Measurements from ENCODE around the gene EDA. TPM values are rescaled to one million over a fixed set of nuclear protein-coding genes. Genes with fewer than 3 reads are reported as not detected.
"Not testable (repeated sequence)": the region's sequence is repeated elsewhere in the genome, so short reads cannot be mapped to it uniquely, and the experiment has no call there.

Gene EDA
- total and polyA plus RNA-seq, 10 of the 15 experiments (the other 5 are each of a cell fraction or from before 2014, with no cell fraction given), result 0.06 TPM; not detected in 9

DNA sequence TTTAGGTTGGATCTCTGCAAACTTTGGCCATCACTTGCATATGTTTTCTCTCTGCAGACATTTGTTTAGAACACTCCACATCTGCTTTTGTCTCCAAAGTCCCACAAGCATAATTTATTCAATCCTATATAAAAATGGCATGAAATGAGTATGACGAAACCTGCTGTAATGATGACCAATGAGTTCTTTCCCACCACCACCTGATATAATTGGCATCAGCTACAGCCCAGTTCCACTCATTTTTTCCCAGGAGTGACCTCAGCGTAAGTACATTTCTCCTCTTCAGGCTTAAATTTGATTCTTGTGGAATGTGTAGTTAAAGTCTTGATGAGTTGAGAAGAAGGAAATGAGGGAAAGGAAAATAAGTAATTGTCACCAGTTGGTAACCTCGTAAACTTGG is 228.7 kb downstream of the EDA start:
- Histone ChIP-seq H3K9ac (ENCODE audit: control insufficient read depth, insufficient read depth, low read length) (no peak overlapping the region), H3K79me2 (ENCODE audit: control insufficient read depth, insufficient read depth, low read length) (no peaks in the 10 kb centered on the region), H3K4me1 (ENCODE audit: control insufficient read depth, insufficient read depth, low read length) (no peaks in the 10 kb centered on the region), H3K27me3 (replicated peaks in 1 of 2; ENCODE audit: control insufficient read depth in 2 of 2, insufficient read depth in 2 of 2, low read length in 1 of 2) (no peaks in the 10 kb centered on the region), H3K9me3 (replicated peaks; ENCODE audit: control insufficient read depth, insufficient read depth, low read length) (no peaks in the 10 kb centered on the region), H2AFZ (ENCODE audit: control insufficient read depth, low read depth, low read length) (no peak overlapping the region), H3K4me3 (no peak overlapping the region), H3K27ac (ENCODE audit: control insufficient read depth, insufficient read depth) (no peak overlapping the region), H3K4me2 (ENCODE audit: control insufficient read depth, insufficient read depth) (no peak overlapping the region), H3K36me3 (ENCODE audit: control insufficient read depth in 2 of 2, insufficient read depth in 2 of 2, low read length in 1 of 2) (no peaks in the 10 kb centered on the region), H4K20me1 (ENCODE audit: control insufficient read depth, insufficient read depth) (no peaks in the 10 kb centered on the region)
- FAIRE-seq (no peak), ATAC-seq (no peak), DNase-seq (ENCODE audit: low read depth, low spot score) (no peak)
- no peak for TF ChIP-seq SPI1 (IDR thresholded peaks at IDR 0.05; ENCODE audit: borderline replicate concordance, insufficient read depth, low read depth, low read length)
- TF ChIP-seq POLR2AphosphoS2 (IDR thresholded peaks at IDR 0.05; ENCODE audit: low read depth, low read length), result no peak
- TF ChIP-seq, protein P1, sequence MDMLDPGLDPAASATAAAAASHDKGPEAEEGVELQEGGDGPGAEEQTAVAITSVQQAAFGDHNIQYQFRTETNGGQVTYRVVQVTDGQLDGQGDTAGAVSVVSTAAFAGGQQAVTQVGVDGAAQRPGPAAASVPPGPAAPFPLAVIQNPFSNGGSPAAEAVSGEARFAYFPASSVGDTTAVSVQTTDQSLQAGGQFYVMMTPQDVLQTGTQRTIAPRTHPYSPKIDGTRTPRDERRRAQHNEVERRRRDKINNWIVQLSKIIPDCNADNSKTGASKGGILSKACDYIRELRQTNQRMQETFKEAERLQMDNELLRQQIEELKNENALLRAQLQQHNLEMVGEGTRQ (IDR thresholded peaks at IDR 0.05; ENCODE audit: borderline replicate concordance, low read depth, low read length), result no peak
- no peak for TF ChIP-seq ESRRA (IDR thresholded peaks at IDR 0.05; ENCODE audit: low read length)
- TF ChIP-seq KLF5 (IDR thresholded peaks at IDR 0.05; ENCODE audit: partially characterized antibody), result no peak
- no peak for TF ChIP-seq YBX1 (IDR thresholded peaks at IDR 0.05)
- no peak for TF ChIP-seq SREBF2 (IDR thresholded peaks at IDR 0.05; ENCODE audit: low read length)
- TF ChIP-seq, protein P2, sequence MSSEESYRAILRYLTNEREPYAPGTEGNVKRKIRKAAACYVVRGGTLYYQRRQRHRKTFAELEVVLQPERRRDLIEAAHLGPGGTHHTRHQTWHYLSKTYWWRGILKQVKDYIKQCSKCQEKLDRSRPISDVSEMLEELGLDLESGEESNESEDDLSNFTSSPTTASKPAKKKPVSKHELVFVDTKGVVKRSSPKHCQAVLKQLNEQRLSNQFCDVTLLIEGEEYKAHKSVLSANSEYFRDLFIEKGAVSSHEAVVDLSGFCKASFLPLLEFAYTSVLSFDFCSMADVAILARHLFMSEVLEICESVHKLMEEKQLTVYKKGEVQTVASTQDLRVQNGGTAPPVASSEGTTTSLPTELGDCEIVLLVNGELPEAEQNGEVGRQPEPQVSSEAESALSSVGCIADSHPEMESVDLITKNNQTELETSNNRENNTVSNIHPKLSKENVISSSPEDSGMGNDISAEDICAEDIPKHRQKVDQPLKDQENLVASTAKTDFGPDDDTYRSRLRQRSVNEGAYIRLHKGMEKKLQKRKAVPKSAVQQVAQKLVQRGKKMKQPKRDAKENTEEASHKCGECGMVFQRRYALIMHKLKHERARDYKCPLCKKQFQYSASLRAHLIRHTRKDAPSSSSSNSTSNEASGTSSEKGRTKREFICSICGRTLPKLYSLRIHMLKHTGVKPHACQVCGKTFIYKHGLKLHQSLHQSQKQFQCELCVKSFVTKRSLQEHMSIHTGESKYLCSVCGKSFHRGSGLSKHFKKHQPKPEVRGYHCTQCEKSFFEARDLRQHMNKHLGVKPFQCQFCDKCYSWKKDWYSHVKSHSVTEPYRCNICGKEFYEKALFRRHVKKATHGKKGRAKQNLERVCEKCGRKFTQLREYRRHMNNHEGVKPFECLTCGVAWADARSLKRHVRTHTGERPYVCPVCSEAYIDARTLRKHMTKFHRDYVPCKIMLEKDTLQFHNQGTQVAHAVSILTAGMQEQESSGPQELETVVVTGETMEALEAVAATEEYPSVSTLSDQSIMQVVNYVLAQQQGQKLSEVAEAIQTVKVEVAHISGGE (CRISPR knock-in tag; IDR thresholded peaks at IDR 0.05), result no peak
- TF ChIP-seq STAT3 (IDR thresholded peaks at IDR 0.05; ENCODE audit: low read depth, low read length), result no peak
- TF ChIP-seq TARDBP (IDR thresholded peaks at IDR 0.05; ENCODE audit: borderline replicate concordance), result no peak
- no peak for TF ChIP-seq GABPA (IDR thresholded peaks at IDR 0.05; ENCODE audit: low read depth)
- TF ChIP-seq HDAC6 (IDR thresholded peaks at IDR 0.05; ENCODE audit: unreplicated experiment), result no peak
- no peak for TF ChIP-seq SMAD1 (IDR thresholded peaks at IDR 0.05; ENCODE audit: low read depth, partially characterized antibody)
- no peak for TF ChIP-seq WRNIP1 (IDR thresholded peaks at IDR 0.05; ENCODE audit: borderline replicate concordance, low read depth, low read length)
- TF ChIP-seq SRF (IDR thresholded peaks at IDR 0.05; ENCODE audit: low read depth in 2 of 2, low read length in 2 of 2), result no peak
- no peak for TF ChIP-seq SUPT20H (IDR thresholded peaks at IDR 0.05; ENCODE audit: borderline replicate concordance, control insufficient read depth, low read depth, low read length)
- WGBS (ENCODE audit: insufficient coverage, insufficient replicate concordance, low lambda C conversion rate, missing lambda C conversion rate), result 42% methylated on average over 3 of the region's 3 CpGs
- POLR2A ChIA-PET, result no interaction called here
- CTCF ChIA-PET, result no interaction called here
- in situ Hi-C loops (cut with MboI) (no loop called here), intact Hi-C loops (cut with micrococcal nuclease; ENCODE audit: unreplicated experiment) (no loop called here)
- SMC1A ChIA-PET (ENCODE audit: uncharacterized antibody, unreplicated experiment), result no interaction called here
- RAD21 ChIA-PET (ENCODE audit: unreplicated experiment), result no interaction called here
- BruUV-seq (replicated peaks), result no TSS peak

DNA sequence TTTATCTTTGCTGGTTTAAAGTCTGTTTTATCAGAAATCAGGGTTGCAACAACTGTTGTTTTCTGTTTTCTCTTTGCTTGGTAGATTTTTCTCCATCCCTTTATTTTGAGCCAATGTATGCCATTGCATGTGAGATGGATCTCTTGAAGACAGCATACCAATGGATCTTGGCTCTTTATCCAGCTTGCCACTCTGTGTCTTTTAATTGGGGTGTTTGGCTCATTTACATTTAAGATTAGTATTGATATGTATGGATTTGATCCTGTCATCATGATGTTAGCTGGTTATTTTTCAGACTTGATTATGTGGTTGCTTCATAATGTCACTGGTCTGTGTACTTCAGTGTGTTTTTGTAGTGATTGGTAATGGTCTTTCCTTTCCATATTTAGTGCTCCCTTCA is 244.1 kb downstream of the EDA start:
- H4K20me1 ChIP-seq (ENCODE audit: control insufficient read depth, insufficient read depth); H3K27ac ChIP-seq (ENCODE audit: control insufficient read depth, insufficient read depth); H2AFZ ChIP-seq (ENCODE audit: control insufficient read depth, low read depth, low read length); SMC1A ChIA-PET (ENCODE audit: uncharacterized antibody, unreplicated experiment); DNase-seq (ENCODE audit: low read depth, low spot score); in situ Hi-C loops (cut with MboI); ATAC-seq; BruUV-seq (replicated peaks); POLR2A ChIA-PET; intact Hi-C loops (cut with micrococcal nuclease; ENCODE audit: unreplicated experiment); RAD21 ChIA-PET (ENCODE audit: unreplicated experiment); H3K4me1 ChIP-seq (ENCODE audit: control insufficient read depth, insufficient read depth, low read length); H3K27me3 ChIP-seq (replicated peaks in 1 of 2; ENCODE audit: control insufficient read depth in 2 of 2, insufficient read depth in 2 of 2, low read length in 1 of 2); H3K9ac ChIP-seq (ENCODE audit: control insufficient read depth, insufficient read depth, low read length); H3K4me3 ChIP-seq; CTCF ChIA-PET; H3K9me3 ChIP-seq (replicated peaks; ENCODE audit: control insufficient read depth, insufficient read depth, low read length); H3K79me2 ChIP-seq (ENCODE audit: control insufficient read depth, insufficient read depth, low read length); FAIRE-seq; H3K36me3 ChIP-seq (ENCODE audit: control insufficient read depth in 2 of 2, insufficient read depth in 2 of 2, low read length in 1 of 2); H3K4me2 ChIP-seq (ENCODE audit: control insufficient read depth, insufficient read depth): not testable (repeated sequence)
